ENCODE measurements around the gene HES3. TPM values are rescaled to one million over a fixed set of nuclear protein-coding genes. Genes with fewer than 3 reads are reported as not detected.

Gene HES3
- total RNA-seq, 1 donor from 2014 or later: not detected

DNA sequence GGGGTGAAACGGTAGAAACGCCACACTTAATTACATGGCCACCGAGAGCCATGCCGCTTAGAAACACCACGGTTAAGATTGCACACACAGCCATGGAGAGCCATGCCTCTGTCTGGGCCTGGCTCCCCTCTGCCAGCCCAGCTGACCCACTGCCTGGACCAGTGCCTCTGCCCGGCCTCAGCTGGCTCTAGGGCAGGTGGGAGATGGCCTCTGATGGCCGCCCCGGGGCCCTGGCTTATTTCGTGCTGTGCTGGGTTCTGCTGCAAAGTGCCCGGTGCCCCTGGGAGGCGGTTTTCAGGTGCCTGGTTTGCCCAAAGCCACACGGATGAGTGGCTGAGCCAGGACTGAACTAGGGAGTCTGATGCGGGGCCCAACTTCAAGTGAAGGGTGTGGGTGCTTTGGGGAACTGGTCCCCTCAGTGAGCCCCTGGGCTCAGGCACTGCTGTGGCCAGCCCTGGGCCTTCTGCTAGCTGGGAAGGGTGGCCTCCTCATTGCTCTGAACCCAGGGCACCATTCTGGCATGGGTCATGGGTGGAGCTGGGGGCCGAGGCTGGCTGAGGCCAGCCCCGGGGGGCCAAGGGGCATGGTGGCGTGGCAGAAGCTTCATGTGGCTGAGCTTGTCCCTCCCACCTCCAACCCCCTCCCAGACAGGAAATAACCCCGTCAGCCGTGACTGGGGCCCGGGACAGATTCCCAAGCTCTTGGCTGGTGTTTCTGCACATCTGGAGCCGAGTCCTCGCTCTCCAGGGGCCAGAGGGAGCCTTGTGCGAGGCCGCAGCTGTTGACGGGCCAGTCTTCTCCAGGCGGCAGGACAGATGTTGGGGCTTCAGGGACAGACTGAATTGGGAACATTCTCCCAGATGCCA is 18.8 kb downstream of the HES3 start:
- no peak for DNase-seq (ENCODE audit: low read depth, low spot score)

DNA sequence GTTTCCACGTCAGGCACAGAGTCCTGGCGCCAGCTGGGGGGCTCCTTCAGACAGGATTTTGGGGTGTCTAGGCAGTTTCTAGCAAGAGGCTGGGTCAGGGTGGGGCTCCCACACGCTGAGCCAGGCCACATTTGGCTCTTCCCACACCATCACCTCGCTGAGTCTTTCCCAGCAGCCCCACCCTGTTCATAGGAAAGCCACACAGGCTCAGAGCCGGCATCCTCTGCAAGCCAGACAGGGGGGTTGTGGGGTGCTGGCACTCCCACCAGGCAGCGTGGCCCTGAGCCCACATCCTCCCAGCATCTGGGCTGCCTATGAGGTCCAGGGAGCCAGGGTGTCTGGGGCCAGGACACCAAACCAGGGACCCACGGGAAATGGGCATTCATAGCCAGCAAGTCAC is 19.7 kb downstream of the HES3 start:
- no peak for DNase-seq (ENCODE audit: low read depth, low spot score)

DNA sequence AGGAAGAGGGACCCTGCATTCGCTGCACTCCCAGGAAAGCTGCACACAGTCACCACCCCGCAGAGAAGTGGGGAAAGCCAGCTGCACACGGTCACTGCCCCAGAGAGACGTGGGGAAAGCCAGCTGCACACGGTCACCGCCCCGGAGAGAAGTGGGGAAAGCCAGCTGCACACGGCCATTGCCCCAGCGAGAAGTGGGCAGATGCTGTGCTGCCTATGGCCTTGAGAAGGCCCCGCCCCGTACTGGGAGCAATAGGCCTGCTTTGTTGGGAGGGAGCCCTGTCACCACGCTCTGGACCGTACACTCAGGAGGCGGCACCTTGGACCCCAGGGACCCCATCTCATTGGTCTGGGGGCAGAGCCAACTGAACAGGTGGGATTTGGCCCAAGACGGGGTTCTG is 21.2 kb downstream of the HES3 start:
- no peak for DNase-seq (ENCODE audit: low read depth, low spot score)

DNA sequence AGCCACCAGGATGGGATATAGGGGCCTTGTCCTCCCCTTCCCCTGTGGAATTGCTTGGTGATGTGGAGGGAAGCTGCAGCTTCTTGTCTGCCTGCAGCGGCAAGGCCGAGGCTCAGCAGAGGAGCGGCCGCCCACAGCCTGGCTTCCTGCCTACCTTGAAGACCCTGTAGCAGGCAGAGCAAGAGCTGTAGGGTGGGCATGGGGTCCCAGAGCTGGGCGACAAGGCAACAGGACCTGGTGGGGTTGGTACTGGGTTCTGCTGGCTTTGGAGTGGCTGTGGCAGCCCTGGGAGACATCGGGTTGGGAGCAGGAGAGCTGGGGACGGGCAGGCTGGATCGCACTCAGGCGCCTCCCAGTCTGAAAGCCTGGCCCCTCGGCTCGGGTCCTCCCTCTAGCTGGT is 22.7 kb downstream of the HES3 start:
- DNase-seq (ENCODE audit: low read depth, low spot score): no peak

DNA sequence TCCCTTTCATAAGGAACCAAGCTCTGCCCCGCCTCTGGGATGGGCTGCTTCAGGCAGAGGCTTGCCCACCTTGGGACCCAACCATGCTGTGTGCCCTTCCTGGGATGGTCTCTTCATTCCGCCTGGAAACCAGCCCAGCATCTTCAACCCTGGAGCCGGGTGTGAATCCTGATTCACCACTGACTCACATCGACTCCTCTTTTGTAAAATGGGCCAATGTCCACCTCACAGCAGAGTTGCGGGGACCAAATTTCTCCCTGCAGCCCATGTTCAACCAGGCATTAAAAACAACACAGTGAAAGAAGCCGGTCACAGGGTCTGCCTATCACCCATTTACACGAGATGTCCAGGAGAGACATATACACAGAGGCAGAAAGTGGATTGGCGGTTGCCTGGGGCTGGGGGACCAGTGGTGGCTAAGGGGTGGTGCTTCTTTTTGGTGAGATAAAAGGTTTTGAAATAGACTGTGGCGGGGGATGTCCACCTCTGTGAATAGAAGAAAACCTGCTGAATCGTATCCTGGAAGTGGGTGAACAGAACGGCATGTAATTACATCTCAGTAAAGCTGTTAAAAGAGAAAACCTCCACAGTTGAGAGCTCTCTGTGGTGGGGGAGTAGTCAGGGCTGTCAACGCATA is 23.8 kb downstream of the HES3 start:
- no peak for DNase-seq (ENCODE audit: low read depth, low spot score)

DNA sequence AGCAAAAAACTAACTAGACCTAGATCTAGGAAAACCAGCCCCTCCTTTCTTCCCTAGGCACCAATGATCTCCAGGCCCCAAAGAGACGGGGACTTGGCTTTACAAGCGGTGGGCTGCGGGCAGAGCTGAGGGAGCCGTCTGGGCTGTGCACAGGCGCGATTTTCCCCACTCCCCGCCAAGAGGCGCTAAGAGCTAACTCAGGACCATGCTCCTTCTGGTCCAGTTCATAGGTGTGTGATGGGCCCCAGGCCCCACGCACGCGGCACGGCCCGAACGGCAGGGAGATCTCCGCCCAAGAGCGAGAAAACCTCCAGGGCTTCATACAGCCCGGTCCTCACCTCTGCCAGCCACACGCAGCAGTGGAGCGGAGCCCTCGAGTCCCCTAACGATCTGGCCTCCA is 24.4 kb downstream of the HES3 start:
- DNase-seq (ENCODE audit: low read depth, low spot score): no peak

DNA sequence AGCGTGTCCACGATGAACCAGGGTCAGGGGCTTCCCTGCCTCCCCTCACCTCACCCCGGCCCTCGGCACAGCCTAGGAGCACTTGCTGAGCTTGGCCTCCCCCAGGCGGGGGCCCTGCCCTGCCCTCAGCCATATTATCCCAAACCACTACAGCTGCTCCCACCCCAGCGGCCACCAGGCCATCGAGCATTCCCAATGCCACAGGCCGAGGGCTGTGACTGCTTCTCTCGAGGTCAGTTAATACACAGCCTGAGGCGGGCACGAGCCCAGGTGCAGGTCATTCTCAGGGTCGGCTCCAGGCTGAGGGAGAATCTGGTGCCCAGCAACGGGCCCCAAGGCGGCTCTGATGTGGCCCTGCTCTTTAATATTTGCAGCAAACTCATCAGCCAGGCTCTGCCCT is 25.3 kb downstream of the HES3 start:
- DNase-seq (ENCODE audit: low read depth, low spot score): no peak

DNA sequence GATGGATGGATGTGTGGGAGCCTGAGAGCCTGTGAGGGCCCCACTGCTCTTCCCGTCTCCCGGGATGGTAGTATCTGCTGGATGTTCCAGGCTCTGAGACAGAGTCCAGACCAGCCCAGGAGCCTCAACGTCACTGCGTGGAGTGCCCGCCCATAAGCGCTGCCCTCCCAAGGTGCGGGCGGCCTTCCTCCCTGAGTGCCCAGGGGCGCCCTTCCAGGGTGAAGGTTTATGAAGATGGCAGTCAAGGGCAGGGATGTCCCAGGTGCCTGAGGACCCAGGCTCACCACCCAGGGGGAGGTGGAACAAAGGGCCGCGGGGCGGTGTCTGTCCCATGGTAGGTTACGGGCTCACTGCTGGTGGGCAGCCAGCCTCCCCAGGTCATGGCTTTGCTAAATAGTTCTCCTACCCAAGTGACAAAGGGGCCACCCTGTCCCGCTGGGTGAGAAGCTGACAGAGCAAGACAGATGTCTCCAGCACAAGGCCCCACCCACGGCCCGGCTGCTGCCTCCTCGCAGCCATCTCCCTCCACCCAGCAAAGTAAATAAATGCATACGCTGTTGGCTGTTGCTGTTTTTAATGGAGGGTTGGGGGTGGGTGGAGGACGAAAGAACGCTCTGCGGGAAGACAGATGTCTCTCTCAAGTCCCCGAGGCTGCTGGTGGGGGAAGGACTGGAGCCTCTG is 25.9 kb downstream of the HES3 start:
- no peak for DNase-seq (ENCODE audit: low read depth, low spot score)

DNA sequence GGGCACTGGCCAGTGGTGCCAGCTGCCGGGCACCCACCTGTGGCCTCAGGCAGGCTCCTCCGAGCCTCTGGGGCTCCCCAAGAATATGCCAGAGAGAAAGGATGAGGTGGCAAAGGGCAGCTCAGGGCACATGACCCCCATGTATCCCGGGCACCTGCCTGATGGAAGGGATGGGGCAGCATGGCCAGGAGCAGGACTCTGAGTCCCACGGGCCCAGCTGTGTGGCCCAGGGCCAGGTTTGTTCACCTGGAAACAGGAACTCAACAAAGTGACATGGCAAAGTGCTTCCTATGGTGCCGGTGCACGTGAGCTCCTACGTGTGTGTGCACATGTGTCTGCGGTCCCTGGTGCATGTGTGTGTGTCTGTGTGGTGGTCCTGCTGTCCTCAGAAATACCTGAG is 26.4 kb downstream of the HES3 start:
- DNase-seq (ENCODE audit: low read depth, low spot score): no peak

DNA sequence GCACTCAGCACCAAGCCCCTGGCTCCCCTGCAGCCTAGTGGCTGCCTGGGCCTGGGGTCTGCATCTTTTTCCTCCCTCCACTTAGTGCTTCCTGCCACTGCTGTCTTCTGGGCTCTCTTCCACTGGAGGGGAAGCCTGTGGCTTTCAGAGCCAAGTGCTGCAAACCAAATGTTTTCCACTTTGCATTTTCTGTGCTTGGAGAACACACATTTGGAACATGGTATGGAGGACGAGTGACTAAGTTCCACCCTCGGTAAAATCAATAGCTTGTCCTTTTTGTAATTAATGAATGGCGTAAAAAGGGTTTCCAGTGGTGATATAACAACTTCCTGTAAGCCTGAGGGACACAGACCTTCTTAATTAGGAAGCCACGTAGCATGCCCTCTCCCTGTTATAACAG is 27.0 kb downstream of the HES3 start:
- DNase-seq (ENCODE audit: low read depth, low spot score): no peak

DNA sequence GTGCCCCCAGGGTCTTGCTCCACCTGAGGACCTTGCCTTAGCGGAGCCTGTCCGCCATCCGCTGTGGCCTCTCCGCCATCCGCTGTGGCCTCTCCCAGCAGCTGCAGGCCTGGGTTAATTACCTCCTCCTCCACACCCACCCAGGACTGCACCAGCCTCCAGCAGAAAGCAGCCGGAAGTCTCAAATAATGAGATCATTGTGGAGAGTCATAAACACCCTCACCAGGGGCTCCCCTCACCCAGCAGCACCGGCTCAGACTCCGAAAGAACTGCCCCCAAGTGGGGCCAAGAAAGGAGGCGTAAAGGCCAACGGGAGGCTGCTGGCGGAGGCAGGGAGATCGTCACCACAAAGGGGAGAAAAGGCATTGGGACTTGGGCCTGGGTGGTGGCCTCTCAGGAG is 27.6 kb downstream of the HES3 start:
- DNase-seq (ENCODE audit: low read depth, low spot score): no peak

DNA sequence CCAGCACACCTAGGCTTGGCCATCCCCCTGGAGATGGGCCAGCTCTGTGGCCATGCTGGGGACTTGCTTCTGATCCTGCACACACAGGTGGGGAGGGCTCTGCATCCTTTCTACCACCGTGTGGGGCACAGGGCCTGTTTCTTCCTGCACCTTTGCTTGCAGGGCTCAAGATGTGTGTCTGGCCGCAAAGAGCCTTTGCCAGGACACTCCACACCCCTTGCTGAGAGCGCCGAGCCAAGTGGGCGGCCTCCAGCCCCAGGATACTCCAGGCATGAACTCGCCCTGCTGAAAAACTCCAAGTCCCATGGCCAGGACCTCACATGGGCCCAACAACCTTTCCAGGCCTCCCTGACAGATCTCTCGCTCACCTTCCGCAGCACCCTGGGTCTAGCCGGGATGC is 28.5 kb downstream of the HES3 start:
- DNase-seq (ENCODE audit: low read depth, low spot score): no peak

DNA sequence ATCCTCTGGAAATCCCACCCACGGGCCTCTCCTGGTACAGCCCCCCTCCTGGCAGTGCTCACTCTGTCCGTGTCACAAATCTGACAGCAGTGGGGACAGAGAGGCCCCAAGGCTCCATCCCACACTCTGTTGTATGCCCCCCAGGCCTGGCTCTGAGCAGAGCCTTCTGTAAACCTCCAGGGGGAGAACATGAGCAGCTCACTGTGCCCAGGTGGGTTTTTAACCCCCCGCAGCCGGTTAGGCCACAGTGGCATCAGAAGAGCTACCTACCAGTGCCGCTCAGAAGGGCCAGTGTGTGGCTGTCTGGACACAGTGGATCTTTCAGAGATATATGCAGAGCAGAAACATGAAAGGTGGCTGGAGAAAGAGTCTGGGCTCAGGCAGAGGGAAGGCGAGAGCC is 28.9 kb downstream of the HES3 start:
- DNase-seq (ENCODE audit: low read depth, low spot score): no peak

DNA sequence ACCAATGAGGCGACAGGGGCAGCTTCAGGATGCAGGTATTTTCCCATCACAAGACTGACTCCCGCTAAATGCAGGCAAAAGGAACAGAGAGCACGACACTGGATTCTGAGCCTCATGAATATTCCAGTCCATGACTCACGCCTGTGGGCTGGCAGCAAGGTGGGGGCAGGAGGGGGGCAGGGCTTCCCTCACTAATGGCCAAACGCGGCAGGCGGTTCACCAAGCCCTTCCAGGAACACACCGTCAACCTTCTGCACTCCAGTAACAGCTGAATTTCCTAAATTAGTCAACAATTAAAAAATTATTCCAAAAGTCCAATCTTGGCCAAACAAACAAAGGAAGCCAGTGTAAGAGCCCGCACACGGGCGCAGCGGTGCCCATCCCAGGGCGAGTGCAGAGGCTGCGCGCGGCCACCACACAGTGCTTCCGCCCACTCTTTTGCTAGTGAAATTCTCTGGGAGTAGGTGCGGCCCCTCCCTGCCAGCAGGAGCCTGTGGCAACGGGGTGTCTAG is 29.5 kb downstream of the HES3 start:
- no peak for DNase-seq (ENCODE audit: low read depth, low spot score)

DNA sequence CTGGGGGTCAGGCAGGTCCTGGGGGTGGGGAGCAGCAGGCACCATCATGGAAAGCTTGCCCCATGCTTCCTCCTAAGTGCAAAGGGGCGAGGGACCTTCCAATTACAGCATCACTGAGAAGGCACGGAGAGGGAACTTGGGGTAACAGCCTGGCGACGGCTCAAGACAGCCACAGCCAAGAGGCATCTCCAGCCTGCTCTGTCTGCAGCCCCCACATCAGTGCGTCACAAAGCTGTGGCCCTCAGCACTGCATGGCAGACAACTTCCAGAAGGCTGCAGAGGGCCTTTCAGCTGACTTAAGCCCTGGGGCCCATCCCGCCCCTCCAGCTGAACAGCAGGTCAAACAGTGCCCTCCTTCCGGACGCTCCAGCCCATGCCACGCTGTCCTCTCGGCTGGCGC is 30.1 kb downstream of the HES3 start:
- DNase-seq (ENCODE audit: low read depth, low spot score): no peak

DNA sequence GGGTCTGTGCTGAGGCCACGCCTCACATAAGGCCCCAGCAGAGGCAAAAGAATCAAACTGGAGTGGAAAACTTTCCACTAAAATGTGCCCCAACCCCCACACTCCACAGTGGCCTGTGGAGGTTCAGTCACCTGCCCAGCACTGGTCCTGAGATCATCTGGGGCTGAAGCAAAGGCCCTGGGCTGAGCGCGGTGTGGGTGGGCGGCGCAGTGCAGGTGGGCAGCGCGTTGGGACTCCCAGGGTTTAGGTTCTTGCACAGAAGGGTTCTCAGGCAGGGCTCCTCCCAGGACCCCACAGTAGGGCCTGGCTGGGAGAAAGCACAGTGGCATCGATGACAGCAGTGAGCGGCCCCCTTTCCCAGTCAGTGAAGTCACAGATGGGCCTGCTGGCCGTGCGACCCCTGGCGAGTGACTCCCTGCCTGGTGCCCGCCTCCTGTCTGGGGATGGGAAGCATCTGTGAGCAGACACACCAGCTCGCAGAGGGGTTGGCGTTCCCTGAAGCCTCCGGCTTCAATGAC is 30.7 kb downstream of the HES3 start:
- DNase-seq (ENCODE audit: low read depth, low spot score): no peak

DNA sequence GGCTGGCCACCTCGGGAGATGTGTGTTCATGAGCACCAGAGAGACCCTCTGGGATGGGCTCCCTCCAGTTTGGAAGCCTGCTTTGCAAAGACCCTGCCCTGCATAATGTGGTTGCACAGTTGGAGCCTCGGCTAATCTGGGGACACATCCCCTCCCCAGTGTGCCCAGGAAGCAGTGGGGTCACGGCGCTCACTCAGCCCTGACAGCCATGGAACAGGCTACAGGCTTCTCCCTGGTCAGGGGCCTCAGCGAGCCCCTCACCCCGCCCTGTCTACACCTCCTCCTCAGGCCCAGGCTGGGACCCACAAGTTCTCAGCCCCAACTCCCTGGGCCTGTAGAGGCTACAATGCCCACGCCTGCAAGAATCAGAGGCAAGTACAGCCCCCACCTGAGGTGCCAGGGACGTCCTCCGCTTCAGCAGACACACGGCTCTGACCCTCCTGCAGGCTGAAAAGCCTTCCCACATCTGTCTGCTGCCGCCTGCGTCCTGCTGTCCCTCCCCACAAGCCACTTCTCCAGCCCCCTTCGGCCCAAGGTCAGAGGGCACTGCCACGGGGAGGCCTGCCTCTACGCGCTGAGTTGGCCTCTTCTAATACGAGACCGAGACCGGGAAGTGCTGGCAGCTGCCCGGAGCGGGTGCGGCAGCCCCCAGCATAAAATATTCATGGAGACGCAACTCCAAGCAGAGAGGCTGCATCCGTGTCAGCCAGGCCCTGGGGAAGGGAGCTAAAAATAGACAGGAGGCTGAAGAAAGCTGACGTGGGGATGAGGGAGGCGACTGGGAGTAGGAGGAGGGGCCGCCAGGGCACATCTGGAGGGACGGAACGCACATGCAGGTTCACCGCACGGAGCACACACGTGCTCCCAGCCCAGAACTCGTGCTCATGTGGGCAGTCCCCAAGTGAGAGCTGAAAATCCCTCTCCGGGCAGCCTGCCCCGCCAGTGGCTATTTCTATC is 32.1 kb downstream of the HES3 start:
- DNase-seq (ENCODE audit: low read depth, low spot score): no peak

DNA sequence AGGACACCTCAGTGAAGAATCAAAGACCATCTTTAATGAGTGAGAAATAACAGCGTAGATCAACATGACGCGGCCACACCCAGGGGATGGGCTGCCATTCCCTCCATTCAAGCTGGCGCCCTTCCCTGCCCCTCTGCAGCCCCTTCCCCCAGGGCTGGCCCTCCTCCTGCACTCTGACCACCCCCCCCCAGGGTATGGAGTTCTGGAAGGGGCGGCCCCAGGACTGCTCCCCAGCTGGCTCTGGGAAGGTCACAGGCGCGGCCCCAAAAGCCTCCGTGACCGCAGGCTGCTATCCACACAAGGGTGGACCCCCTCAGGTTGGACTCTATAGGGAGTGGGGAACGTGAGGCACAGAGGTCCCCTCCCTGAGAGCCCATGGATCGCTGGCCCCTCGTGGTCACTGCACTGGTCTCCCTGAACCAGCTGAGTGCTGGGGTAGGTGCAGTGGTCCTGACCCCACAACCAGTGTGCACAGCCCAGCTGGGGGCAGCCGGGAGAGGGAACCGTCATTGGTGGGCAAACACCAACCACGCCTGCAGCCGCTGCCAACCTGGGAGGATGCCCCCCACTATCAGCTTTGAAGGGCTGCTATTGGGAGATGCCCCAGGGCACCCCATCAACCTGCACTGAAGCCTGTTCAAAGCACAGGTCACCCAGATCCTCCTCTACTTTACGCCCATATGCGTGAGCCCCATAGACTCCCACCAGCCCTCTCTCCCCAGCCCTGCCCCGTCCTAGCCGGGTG is 33.0 kb downstream of the HES3 start:
- no peak for DNase-seq (ENCODE audit: low read depth, low spot score)

DNA sequence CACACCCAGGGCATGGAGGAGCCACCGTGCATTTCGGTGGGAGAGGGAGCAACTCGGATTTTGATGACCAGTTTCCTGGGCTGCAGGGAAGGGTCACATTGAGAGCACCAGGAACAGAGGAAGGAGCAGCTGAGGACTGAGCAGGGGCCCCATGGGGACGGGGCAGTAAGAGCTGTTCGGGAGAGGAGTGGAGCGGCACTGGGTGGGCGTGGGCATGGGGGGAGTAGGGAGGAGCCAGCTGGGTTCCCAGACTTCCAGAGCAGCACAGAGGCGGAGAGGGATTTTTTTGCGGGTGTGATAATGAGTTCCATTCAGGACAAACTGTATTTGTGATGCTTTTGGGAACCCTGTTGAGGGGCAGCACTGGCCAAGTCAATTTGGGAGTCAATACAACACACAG is 34.3 kb downstream of the HES3 start:
- DNase-seq (ENCODE audit: low read depth, low spot score): no peak

DNA sequence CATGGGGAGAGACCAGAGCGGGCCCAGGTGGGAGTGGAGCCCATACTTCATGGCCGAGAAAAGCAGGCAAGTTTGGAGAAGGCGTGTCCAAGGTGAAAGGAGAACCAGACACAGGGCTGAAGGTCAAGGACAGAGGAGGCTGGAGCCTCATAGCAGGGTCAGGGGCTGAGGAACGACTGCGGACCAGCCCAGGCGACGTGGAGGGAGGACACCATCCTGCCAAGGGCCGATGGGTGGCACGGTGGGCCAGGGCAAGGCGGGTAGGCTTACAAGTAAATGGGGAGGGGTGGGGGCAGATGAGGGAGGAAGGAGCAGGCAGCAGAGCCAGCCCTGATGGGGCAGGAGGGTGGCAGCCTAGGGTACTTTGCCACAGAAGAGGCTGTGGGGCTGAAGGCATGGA is 35.1 kb downstream of the HES3 start:
- DNase-seq (ENCODE audit: low read depth, low spot score): no peak

Data from pulmonary artery endothelial cell (primary cell).